HepG2 (cell line): ENCODE data around the gene JADE3. TPM values are rescaled to one million over a fixed set of nuclear protein-coding genes. Genes with fewer than 3 reads are reported as not detected.

Experiments used
- AHR ChIP-seq: IDR thresholded peaks from 2 replicates; pipeline ENCODE4 v1.6.1; 2018; ENCODE audit warnings: missing genetic modification reagents, missing compliant biosample characterization
- CBX5 ChIP-seq: sonication (generic); formaldehyde crosslinking; IDR thresholded peaks from 2 replicates; pipeline ENCODE4 v1.4.0; 2020; ENCODE audit warnings: missing genetic modification reagents, borderline replicate concordance
- CEBPG ChIP-seq: IDR thresholded peaks from 2 replicates; pipeline ENCODE4 v1.6.1; 2016
- GATAD2A ChIP-seq: IDR thresholded peaks from 2 replicates; pipeline ENCODE4 v1.6.1; 2016
- HNF4A ChIP-seq: sonication (generic); formaldehyde crosslinking; IDR thresholded peaks from 2 replicates; pipeline ENCODE4 v1.4.0; 2020; ENCODE audit warnings: missing genetic modification reagents
- HNF4G ChIP-seq, 2 experiments: sonication (generic) in 1 of 2; formaldehyde crosslinking in 1 of 2; IDR thresholded peaks; 2 replicates each; pipeline versions ENCODE4 v1.4.0 to v1.6.1; 2011 to 2020; ENCODE audit warnings: borderline replicate concordance in 2 of 2, low read depth in 2 of 2, mild to moderate bottlenecking in 2 of 2, low read length in 1 of 2, missing genetic modification reagents in 1 of 2, moderate library complexity in 1 of 2
- HOXA5 ChIP-seq: sonication (generic); formaldehyde crosslinking; IDR thresholded peaks from 2 replicates; pipeline ENCODE4 v1.4.0; 2020; ENCODE audit warnings: missing genetic modification reagents
- KAT8 ChIP-seq: IDR thresholded peaks from 2 replicates; pipeline ENCODE4 v1.6.1; 2016; ENCODE audit warnings: missing genetic modification reagents, missing compliant biosample characterization
- PPARG ChIP-seq: conservative IDR thresholded peaks from 2 replicates; pipeline ENCODE4 v1.6.1; 2016; ENCODE audit warnings: missing biosample characterization, missing genetic modification reagents
- RXRB ChIP-seq: IDR thresholded peaks from 2 replicates; pipeline ENCODE4 v1.6.1; 2016; ENCODE audit warnings: borderline replicate concordance, missing genetic modification reagents, missing compliant biosample characterization
- SALL1 ChIP-seq: sonication (generic); formaldehyde crosslinking; IDR thresholded peaks from 2 replicates; pipeline ENCODE4 v1.8.0; 2022; ENCODE audit warnings: mild to moderate bottlenecking, missing genetic modification reagents
- SAP130 ChIP-seq: IDR thresholded peaks from 2 replicates; pipeline ENCODE4 v1.6.1; 2016; ENCODE audit warnings: low read depth
- SIN3A ChIP-seq: IDR thresholded peaks from 2 replicates; pipeline ENCODE4 v1.6.1; 2011; ENCODE audit warnings: low read depth, mild to moderate bottlenecking, control low read depth, low read length, borderline replicate concordance
- SMARCC2 ChIP-seq: fragments of 450-650 bp; IDR thresholded peaks from 2 replicates; pipeline ENCODE4 v1.6.1; 2017; ENCODE audit warnings: antibody characterized with exemption, mild to moderate bottlenecking
- SOX13 ChIP-seq, 3 experiments: fragments of 450-650 bp in 1 of 3; sonication (generic) in 1 of 3; formaldehyde crosslinking in 1 of 3; IDR thresholded peaks in 2 of 3; conservative IDR thresholded peaks in 1 of 3; 2 replicates each; pipeline versions ENCODE4 v1.5.0 to v1.6.1; 2016 to 2020; ENCODE audit warnings: antibody characterized with exemption in 1 of 3, mild to moderate bottlenecking in 1 of 3, missing compliant biosample characterization in 1 of 3, missing genetic modification reagents in 1 of 3, moderate library complexity in 1 of 3
- SOX5 ChIP-seq: IDR thresholded peaks from 2 replicates; pipeline ENCODE4 v1.6.1; 2016; ENCODE audit warnings: borderline replicate concordance
- TAF1 ChIP-seq: sonication (generic); formaldehyde crosslinking; IDR thresholded peaks from 2 replicates; pipeline ENCODE4 v1.4.0; 2020; ENCODE audit warnings: missing genetic modification reagents
- THAP11 ChIP-seq: IDR thresholded peaks from 2 replicates; pipeline ENCODE4 v1.6.1; 2016; ENCODE audit warnings: missing biosample characterization, missing genetic modification reagents
- ZNF644 ChIP-seq: IDR thresholded peaks from 2 replicates; pipeline ENCODE4 v1.6.1; 2016; ENCODE audit warnings: low read depth
- ZNF713 ChIP-seq: sonication (generic); formaldehyde crosslinking; IDR thresholded peaks from 2 replicates; pipeline ENCODE4 v1.4.0; 2020; ENCODE audit warnings: mild to moderate bottlenecking, missing genetic modification reagents
- ZNF781 ChIP-seq: sonication (generic); formaldehyde crosslinking; IDR thresholded peaks from 2 replicates; pipeline ENCODE4 v1.5.1; 2020; ENCODE audit warnings: borderline replicate concordance, mild to moderate bottlenecking, missing genetic modification reagents; ENCODE audit errors: not compliant biosample characterization
- polyA plus RNA-seq, 8 experiments: library from polyadenylated mRNA; depleted of rRNA in 3 of 8; stranded (reverse) in 7 of 8; unstranded in 1 of 8; fragments of >200 nt; fragmentation: Illumina TruSeq in 4 of 8; extraction: Trizol in 4 of 8; gene quantifications; 2 replicates each; pipeline versions ENCODE4 v1.2.1 to v1.2.3, GENCODE V29; 2011 to 2016; ENCODE audit warnings: low read depth in 4 of 8, missing spikeins in 1 of 8, mixed read lengths in 1 of 8; ENCODE audit not compliant: insufficient read depth in 1 of 8
- total RNA-seq, 5 experiments: library from RNA; depleted of rRNA; stranded (reverse); fragments of >200 nt; fragmentation: Illumina TruSeq; extraction: Trizol; gene quantifications; 2 replicates each; pipeline ENCODE4 v1.2.3, GENCODE V29; 2016; ENCODE audit warnings: low read depth in 1 of 5
- TF ChIP-seq, protein P1 (sequence below): IDR thresholded peaks from 2 replicates; pipeline ENCODE4 v1.6.1; 2016
- TF ChIP-seq, protein P2 (sequence below): IDR thresholded peaks from 2 replicates; pipeline ENCODE4 v1.4.0; 2020; ENCODE audit warnings: mild to moderate bottlenecking, missing genetic modification reagents
- TF ChIP-seq, protein P3 (sequence below): IDR thresholded peaks from 2 replicates; pipeline ENCODE4 v1.6.1; 2016; ENCODE audit warnings: missing compliant biosample characterization, missing genetic modification reagents, borderline replicate concordance
- TF ChIP-seq, protein P4 (sequence below): sonication (generic); formaldehyde crosslinking; IDR thresholded peaks from 2 replicates; pipeline ENCODE4 v1.5.0; 2020; ENCODE audit warnings: mild to moderate bottlenecking, missing genetic modification reagents

The JADE3 gene
- total and polyA plus RNA-seq, 2 of the 13 experiments (the other 11 are each of a cell fraction or from before 2014, with no cell fraction given) = 7.7 to 7.8 TPM

DNA sequence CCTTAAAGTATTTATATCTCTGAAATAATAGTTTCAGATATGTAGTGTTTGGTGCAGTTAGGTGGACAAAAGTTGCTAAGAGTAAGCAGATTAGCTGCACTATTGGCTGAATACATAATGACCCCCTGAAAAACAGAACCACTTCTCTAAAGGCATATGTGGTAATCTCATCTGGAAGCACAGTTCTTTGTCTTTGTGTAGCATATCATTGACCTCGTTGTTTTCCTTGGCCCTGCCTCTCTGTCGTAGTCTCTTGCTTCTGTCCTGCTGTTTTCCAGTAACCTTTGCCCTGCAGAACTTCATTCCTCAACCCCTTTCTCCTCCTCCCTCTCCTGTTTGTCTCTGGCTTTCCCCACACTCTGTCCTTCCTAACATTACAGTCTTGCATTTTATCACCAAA lies 41.4 kb downstream of the JADE3 start (continued):
- TF ChIP-seq RXRB (CRISPR knock-in tag) = peak; percentile 69
- TF ChIP-seq SIN3A = no peak
- peak; percentile 35; the same call in 1 of the 2 replicates for TF ChIP-seq SOX13 (IDR thresholded peaks at IDR 0.05)
- peak in 1 of 2 experiments; percentile 86; a peak in 2 of 4 replicates for TF ChIP-seq SOX13 (CRISPR knock-in tag; conservative IDR thresholded peaks at IDR 0.05 in 1 of 2, IDR thresholded peaks at IDR 0.05 in 1 of 2)
- TF ChIP-seq AHR (CRISPR knock-in tag) = no peak
- no peak for TF ChIP-seq TAF1 (CRISPR knock-in tag)
- TF ChIP-seq ZNF713 = no peak
- TF ChIP-seq CBX5 (CRISPR knock-in tag) = no peak
- peak; percentile 68 for TF ChIP-seq HNF4A (CRISPR knock-in tag)
- peak; percentile 89 for TF ChIP-seq PPARG (CRISPR knock-in tag)
- no peak for TF ChIP-seq ZNF644
- no peak for TF ChIP-seq ZNF781 (CRISPR knock-in tag)
- TF ChIP-seq, protein P1, sequence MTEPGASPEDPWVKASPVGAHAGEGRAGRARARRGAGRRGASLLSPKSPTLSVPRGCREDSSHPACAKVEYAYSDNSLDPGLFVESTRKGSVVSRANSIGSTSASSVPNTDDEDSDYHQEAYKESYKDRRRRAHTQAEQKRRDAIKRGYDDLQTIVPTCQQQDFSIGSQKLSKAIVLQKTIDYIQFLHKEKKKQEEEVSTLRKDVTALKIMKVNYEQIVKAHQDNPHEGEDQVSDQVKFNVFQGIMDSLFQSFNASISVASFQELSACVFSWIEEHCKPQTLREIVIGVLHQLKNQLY (CRISPR knock-in tag) = no peak
- TF ChIP-seq CEBPG (CRISPR knock-in tag) = peak; percentile 9; the same call in 1 of the 2 replicates
- 0 out of 2 replicates have a peak, but pooled peaks have one; percentile 13 for TF ChIP-seq THAP11 (CRISPR knock-in tag)
- TF ChIP-seq HNF4G (IDR thresholded peaks at IDR 0.05; ENCODE audit: borderline replicate concordance, low read depth, low read length) = peak; percentile 72; the same call in 1 of the 2 replicates
- TF ChIP-seq HNF4G (CRISPR knock-in tag; IDR thresholded peaks at IDR 0.05; ENCODE audit: borderline replicate concordance, low read depth) = no peak
- TF ChIP-seq, protein P2, sequence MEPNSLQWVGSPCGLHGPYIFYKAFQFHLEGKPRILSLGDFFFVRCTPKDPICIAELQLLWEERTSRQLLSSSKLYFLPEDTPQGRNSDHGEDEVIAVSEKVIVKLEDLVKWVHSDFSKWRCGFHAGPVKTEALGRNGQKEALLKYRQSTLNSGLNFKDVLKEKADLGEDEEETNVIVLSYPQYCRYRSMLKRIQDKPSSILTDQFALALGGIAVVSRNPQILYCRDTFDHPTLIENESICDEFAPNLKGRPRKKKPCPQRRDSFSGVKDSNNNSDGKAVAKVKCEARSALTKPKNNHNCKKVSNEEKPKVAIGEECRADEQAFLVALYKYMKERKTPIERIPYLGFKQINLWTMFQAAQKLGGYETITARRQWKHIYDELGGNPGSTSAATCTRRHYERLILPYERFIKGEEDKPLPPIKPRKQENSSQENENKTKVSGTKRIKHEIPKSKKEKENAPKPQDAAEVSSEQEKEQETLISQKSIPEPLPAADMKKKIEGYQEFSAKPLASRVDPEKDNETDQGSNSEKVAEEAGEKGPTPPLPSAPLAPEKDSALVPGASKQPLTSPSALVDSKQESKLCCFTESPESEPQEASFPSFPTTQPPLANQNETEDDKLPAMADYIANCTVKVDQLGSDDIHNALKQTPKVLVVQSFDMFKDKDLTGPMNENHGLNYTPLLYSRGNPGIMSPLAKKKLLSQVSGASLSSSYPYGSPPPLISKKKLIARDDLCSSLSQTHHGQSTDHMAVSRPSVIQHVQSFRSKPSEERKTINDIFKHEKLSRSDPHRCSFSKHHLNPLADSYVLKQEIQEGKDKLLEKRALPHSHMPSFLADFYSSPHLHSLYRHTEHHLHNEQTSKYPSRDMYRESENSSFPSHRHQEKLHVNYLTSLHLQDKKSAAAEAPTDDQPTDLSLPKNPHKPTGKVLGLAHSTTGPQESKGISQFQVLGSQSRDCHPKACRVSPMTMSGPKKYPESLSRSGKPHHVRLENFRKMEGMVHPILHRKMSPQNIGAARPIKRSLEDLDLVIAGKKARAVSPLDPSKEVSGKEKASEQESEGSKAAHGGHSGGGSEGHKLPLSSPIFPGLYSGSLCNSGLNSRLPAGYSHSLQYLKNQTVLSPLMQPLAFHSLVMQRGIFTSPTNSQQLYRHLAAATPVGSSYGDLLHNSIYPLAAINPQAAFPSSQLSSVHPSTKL (CRISPR knock-in tag) = peak; percentile 64
- peak; percentile 46; the same call in 1 of the 2 replicates for TF ChIP-seq SAP130 (CRISPR knock-in tag)
- TF ChIP-seq SOX5 (CRISPR knock-in tag) = peak; percentile 72; the same call in 1 of the 2 replicates
- TF ChIP-seq GATAD2A (CRISPR knock-in tag) = peak; percentile 66
- TF ChIP-seq SMARCC2 = no peak
- peak; percentile 39; the same call in 1 of the 2 replicates for TF ChIP-seq SALL1 (CRISPR knock-in tag)
- no peak for TF ChIP-seq KAT8 (CRISPR knock-in tag)
- no peak for TF ChIP-seq HOXA5 (CRISPR knock-in tag)
- TF ChIP-seq, protein P3, sequence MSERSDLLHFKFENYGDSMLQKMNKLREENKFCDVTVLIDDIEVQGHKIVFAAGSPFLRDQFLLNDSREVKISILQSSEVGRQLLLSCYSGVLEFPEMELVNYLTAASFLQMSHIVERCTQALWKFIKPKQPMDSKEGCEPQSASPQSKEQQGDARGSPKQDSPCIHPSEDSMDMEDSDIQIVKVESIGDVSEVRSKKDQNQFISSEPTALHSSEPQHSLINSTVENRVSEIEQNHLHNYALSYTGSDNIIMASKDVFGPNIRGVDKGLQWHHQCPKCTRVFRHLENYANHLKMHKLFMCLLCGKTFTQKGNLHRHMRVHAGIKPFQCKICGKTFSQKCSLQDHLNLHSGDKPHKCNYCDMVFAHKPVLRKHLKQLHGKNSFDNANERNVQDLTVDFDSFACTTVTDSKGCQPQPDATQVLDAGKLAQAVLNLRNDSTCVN (CRISPR knock-in tag) = no peak
- TF ChIP-seq, protein P4, sequence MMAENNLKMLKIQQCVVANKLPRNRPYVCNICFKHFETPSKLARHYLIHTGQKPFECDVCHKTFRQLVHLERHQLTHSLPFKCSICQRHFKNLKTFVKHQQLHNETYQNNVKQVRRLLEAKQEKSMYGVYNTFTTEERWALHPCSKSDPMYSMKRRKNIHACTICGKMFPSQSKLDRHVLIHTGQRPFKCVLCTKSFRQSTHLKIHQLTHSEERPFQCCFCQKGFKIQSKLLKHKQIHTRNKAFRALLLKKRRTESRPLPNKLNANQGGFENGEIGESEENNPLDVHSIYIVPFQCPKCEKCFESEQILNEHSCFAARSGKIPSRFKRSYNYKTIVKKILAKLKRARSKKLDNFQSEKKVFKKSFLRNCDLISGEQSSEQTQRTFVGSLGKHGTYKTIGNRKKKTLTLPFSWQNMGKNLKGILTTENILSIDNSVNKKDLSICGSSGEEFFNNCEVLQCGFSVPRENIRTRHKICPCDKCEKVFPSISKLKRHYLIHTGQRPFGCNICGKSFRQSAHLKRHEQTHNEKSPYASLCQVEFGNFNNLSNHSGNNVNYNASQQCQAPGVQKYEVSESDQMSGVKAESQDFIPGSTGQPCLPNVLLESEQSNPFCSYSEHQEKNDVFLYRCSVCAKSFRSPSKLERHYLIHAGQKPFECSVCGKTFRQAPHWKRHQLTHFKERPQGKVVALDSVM = 0 out of 2 replicates have a peak, but pooled peaks have one; percentile 13
